Activated effector memory CD4-positive, alpha-beta T cell treated with anti-CD3 and anti-CD28 coated beads, Interleukin-2, amount 50 U/mL, for 16 hours (primary cell): ENCODE data around the gene GTF2I.
"Not testable (repeated sequence)": the region's sequence is repeated elsewhere in the genome, so short reads cannot be mapped to it uniquely, and the experiment has no call there.

ENCODE experiments used
- DNase-seq: peaks from one replicate; pipeline ENCODE4 v3.0.0-alpha.2; 2020

Gene GTF2I

DNA sequence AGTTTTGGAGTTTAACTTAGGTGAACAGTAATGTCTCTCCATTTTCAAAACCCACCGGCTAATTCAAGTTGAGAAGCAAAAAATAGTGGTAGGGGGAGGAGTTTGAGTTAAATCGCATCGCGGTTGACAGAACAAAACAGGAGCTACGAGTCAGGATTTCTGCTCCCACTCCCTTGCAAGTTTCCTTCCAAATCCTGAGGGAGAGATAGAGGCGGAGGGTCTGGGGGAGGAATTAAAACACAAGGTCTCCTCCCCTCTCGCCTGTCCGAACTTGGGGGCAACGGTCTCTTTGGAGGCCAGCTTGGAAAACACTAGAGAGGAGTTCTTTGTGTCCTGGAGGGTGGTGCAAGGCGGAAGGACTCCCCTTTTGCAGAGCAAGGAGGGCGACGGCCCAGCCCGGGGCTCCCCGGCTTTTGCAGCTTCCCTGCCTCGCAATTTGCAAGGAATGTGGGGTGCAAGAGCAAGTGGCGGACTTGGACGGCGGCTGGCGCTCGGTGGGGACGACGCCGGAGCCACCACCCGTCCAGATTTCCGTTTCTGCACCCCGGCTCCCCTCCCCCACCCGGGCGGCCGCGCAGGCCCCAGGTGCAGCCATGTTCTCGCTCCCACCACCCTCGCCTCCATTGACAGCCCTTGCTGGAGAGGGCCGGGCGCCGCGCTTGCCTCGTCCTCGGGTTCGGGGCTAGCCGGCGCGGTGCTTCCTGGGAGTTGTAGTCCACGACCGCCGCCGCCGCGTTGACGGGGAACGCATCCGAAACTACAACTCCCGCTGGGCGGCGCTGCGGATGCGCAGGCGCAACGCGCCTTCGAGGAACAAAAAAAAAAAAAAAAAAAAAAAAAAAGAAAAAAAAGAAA lies 454 bp upstream of the GTF2I start:
- peak; percentile 99 for DNase-seq

DNA sequence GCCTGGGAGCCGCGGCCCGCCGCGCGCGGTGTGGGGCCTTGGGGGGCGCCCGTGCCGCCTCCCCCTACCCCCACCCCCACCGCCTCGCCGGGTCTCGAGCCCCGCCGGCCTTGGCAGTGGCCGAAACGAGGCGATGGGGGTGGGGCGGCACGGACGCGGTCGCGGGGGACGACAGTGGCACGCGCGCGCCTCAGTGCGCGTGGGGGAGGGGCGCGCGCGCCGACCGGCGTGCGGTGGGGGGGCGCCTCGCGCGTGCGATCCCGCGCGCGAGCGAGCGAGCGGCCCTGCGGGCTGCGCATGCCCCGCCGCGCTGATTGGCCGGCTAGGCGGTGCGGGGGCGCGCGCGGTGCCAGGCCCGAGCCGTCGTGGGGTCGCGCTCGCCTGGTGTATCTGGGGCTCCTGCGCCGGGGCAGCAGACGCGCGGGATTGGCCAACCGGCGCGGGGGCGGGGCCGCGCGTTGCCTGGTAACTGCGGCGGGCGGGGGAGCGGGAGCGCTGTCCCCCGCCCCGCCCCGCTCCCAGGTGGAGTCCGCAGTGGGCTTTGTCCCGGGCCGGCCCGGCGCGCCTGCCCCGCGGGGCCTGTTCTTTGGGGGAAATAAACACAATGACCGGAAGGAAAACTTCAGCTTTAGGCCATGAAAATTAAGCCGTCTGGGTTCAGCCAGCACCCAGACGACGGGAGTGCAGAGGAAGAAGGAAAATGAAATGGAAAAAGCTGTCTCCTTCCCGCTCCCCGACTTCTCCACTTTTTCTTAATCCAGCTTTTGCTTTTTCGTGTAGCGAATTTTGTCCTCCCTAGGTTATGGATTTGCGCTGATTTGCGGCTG lies 873 bp downstream of the GTF2I start:
- peak; percentile 97 for DNase-seq

DNA sequence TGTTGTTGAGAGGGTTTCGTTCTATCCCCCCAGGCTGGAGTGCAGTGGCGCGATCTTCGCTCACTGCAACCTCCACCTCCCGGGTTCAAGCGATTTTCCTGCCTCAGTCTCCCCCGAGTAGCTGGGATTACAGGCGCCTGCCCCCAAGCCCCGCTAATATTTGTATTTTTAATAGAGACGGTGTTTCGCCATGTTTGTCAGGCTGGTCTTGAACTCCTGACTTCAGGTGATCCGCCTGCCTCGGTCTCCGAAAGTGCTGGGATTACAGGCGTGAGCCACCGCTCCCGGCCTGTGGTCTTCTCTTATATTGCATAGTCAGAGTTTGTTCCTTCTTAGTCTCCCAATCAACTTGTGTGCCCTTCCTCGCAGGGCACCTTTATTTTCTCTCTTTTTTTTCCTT lies 2.7 kb downstream of the GTF2I start:
- DNase-seq, result peak; percentile 60

DNA sequence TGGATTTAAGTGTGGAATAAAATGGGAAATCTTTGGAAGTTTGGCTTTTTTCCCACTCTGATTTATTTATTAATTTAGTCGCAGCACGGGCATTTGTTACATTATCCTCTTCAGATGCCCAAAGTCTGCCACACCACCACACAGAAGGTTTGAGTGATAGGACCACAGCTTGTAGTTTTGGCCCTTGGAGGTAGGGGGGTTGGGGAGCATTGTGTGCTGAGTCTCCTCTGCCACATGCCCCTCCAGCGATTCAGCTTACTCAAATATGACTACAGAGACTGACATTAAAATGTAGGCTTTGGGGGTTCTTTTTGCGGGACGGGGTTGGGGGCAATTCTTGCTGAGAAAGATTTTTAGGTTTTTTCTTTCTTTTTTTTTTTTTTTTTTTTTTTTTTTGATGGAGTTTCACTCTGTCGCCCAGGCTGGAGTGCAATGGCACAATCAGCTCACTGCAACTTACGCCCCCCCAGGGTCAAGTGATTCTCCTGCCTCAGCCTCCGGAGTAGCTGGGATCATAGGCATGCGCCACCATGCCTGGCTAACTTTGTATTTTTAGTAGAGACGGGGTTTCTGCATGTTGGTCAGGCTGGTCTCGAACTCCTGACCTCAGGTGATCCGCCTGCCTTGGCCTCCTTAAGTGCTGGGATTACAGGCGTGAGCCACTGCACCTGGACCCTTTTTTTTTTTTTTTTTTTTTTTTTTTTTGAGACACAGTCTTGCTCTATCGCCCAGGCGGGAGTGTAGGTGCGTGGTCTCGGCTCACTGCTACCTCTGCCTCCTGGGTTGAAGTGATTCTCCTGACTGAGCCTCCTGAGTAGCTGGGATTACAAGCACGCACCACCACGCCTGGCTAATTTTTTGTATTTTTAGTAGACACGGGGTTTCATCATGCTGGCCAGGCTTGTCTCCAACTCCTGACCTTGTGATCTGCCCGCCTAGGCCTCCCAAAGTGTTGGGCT lies 4.6 kb downstream of the GTF2I start:
- DNase-seq, result peak; percentile 59

DNA sequence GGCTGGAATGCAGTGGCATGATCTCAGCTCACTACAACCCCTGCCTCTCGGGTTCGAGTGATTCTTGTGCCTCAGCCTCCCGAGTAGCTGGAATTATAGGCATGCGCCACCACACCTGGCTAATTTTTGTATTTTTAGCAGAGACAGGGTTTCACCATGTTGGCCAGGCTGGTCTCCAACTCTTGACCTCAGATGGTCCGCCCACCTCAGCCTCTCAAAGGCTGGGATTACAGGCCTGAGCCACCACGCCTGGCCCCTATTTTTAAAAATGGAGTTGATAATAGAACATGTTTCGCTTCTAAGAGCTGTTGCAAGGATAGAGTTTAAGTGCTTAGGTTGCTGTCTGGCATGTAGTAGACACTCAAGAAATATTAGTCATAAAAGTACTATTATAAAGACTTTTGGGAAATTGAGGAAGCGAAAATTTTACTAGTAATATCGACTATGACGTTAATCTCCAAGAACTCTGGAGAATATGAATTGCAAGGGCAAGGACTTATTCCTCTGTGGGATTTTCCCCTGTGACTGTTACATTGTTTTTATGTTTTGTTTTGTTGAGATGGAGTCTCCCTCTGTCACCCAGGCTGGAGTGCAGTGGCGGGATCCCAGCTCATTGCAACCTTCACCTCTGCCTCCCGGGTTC lies 7.9 kb downstream of the GTF2I start:
- peak; percentile 33 for DNase-seq

DNA sequence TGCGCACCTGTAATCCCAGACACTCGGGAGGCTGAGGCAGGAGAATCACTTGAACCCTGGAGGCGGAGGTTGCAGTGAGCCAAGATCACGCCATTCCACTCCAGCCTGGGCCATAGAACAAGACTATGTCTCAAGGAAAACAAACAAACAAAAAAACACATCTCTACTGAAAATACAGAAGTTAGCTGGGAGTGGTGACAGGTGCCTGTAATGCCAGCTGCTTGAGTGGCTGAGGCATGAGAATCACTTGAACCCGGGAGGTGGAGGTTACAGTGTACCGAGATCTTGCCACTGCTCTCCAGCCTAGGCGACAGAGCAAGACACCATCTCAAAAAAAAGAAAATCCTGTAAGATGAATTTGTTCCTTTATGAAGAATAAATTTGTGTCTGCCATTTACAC lies 9.5 kb downstream of the GTF2I start:
- not testable (repeated sequence) for DNase-seq

DNA sequence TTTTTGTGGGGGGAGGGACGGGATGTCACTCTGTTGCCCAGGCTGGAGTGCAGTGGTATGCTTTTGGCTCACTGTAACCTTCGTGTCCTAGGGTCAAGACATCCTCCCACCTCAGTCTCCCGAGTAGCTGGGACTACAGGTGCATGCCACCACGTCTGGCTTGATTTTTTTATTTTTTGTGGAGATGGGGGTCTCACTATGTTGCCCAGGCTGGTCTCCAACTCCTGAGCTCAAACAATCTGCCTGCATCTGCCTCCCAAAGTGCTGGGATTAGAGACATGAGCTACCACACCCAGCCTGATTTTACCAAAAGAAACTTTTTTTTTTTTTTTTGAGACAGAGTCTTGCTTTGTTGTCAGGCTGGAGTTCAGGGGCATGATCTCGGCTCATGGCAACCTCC lies 10.0 kb downstream of the GTF2I start:
- DNase-seq, result peak; percentile 13

DNA sequence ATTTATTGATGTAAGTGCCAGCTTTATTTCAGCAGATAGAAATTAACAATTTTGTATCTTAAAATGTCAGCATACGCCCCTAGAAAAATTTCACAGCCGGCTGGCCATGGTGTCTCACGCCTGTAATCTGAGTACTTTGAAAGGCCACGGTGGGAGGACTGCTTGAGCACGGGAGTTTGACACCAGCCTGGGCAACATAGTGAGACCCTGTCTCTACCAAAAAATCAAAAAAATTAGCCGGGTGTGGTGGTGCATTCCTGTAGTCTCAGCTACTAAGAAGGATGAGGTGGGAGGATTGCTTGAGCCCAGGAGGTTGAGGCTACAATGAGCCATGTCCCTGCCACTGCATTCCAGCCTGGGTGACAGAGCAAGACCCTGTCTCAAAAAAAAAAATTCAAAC lies 14.1 kb downstream of the GTF2I start:
- DNase-seq, result peak; percentile 8

DNA sequence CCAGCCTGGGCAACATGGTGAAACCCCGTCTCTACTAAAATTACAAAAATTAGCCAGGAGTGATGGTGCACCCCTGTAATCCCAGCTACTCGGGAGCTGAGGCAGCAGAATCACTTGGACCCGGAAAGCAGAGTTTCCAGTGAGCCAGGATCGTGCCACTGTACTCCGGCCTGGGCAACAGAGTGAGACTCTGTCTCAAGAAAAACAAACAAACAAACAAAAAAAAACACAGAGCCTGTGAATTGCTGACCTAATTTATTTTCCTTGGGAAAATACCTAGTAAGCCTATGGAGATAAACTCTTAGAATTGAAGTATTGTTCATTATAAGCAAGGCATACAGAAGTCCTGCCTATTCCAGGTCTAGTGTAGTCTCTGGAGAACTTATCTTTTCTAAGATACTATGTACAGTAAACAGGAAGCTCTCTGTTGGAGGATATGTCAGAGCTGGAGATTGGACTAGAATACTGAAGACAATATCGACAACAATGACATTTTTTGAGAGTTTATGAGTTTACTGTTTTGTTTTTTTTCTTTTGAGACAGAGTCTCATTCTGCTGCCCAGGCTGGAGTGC lies 14.9 kb downstream of the GTF2I start:
- peak; percentile 27 for DNase-seq

DNA sequence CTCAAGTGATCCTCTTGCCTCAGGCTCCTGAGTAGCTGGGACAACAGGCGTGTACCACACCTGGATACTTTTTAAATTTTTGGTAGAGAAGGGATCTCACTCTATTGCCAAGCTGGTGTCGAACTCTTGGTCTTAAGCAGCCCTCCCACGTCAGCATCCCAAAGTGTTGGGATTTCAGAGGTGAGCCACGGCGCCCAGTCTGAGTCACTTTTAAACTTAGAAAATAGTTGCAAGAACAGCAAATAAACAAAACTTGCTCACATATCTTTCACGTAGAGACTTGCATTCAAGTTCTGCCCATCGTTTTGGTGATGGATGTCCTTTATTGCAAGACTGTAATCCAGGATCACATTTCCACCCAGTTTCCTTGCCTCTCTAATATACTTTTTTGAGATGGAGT lies 16.6 kb downstream of the GTF2I start:
- DNase-seq, result no peak

DNA sequence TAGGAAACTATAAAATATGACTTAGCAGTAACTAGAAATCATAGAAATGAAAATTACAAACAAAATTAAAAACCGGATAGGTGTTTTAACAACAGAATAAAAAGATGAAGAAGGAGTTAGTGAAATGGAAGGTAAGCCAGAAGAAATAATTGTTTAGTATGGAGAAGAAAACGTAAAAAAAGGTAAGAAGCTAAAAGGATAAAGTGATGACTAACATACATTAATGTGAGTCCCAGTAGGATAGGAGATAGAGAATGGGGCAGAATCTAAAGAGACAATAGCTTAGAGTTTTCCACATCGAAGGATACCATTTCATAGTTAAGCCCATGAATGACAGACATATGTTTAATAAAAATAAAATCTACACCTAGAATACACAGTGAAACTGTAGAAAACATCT lies 25.3 kb downstream of the GTF2I start:
- DNase-seq, result no peak

DNA sequence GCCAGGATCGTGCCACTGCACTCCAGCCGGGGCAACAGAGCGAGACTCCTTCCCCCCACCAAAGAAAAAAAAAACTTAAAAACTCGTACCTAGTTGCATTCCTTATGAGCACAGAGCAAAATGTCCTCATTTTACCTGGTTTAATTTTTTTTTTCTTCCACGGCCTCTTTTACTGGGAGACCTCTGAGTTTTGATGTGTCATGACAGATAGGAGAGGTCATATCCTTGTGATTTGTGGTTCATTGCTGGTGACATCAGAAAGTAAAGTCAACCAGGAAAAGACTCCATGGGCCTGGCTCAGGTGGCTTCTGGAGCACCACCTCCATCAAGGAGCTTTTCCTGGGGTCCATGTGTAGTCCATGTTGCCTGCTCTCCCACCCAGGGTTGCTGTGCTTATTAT lies 26.3 kb downstream of the GTF2I start:
- no peak for DNase-seq

DNA sequence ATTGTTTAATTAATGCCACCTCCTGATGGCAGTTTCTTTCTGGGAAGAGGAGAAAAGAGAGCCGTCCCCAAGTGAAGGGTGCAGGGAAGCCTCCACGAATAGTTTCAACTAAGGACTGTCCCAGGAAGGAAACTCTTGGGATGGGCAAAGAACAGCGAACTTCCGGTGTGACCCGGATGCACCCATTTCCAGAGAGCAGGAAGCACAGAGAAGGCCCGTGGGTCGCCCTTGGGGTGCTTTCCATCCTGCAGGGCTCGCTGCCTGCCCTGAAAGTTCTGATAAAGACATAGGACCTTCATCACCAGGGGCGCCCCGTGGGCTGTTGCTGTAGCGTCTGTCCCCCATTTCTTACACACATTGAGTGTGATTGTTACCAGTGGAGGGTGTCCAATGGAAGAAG lies 27.0 kb downstream of the GTF2I start:
- DNase-seq, result no peak

DNA sequence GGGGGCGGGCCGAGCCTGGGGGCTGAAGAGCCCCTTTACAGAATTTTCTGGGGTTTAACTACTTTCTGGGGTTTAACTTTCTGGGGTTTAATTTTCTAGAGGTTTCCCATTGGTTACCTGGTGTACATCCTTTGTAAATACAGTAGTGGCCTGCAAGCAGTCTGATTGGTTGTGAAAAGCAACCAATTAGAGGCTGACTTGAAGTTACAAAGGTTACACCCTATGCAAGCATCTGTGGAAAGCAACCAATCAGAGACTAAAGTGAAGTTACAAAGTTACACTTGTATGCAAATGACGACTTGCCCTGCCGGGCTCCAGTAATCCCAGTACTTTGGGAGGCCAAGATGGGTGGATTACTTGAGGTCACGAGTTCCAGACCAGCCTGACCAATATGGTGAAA lies 27.4 kb downstream of the GTF2I start:
- no peak for DNase-seq

DNA sequence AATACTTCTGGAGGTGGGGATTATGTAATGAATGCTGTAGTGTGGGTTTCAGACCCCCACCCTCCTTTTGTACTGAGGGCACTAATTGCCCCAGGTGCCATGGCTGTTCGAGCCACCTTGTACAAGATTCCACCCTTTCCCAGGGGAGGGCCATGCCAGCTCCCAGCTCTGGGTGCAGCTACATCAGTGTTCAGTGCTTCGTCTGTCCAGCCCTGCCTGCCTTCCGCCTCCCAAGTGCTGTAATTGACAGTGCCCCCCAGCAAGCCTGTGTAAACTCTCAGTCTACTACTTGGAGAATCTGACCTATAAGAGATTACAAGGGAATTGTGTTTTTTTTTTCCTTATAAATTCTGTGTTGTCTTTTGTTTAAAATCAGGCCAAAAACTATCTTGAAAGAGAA lies 33.0 kb downstream of the GTF2I start:
- DNase-seq, result no peak

DNA sequence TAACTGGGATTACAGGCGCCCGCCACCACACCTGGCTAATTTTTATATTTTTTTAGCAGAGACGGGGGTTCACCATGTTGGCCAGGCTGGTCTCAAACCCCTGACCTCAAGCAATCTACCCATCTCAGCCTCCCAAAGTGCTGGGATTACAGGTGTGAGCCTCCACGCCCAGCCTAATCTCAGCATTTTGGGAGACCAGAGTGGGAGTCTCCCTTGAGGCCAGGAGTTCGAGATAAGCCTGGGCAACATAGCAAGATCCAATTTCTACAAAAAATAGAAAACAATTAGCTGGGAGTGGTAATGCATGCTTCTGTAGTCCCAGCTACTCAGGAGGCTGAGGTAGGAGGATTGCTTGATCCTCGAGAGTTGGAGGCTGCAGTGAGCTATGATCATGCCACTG lies 46.9 kb downstream of the GTF2I start:
- DNase-seq, result not testable (repeated sequence)

DNA sequence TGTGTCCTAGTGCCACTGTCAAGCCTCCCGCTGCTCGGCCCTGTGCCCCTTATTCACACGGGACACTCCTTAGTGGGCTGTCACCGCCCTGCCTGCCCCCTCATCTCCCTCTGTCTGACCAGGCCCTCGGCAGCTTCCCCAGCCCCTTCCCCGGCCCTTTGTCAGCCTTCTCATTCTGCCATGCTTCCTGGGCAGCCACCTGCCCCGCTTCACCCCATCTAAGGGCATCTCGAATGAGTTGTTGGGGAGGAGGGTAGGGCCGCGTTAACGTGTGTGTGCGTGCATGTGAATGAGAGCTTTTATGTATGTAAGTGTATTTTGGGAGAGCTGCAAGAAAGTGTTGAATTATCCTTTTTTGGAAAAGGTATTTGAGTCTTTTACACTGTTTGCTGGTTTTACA lies 49.7 kb downstream of the GTF2I start:
- no peak for DNase-seq

DNA sequence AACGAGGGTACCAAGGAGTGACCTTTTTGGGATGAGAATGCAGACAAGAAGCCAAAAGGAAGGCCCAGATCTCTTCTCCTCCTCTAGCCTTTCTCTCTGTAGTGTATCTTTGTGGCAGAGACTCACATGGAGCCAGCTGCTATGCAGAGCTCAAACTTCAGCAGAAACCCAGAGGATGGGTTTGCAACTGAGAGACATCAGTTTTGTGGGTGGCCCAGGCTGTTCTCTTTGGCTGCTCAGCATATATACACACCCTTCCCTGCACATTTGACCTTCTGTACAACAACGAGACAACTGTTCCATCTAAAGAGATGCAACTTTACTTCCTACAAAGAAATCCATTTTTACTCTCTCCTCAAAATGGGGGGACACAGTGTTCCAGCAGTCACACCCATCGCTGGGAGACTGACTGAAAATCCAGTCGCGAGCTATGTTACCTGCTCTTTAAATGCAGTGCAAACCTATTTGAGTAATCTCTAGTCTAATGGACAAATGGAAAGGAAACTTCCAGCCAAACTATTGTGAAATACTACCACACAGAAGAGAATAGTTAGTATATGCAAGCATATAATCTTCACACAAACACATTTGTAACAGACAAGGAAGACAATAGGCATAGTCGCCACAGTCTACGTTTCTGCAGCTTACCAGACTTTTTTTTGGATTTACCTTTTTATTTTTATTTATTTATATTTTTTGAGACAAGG lies 51.2 kb downstream of the GTF2I start:
- no peak for DNase-seq

DNA sequence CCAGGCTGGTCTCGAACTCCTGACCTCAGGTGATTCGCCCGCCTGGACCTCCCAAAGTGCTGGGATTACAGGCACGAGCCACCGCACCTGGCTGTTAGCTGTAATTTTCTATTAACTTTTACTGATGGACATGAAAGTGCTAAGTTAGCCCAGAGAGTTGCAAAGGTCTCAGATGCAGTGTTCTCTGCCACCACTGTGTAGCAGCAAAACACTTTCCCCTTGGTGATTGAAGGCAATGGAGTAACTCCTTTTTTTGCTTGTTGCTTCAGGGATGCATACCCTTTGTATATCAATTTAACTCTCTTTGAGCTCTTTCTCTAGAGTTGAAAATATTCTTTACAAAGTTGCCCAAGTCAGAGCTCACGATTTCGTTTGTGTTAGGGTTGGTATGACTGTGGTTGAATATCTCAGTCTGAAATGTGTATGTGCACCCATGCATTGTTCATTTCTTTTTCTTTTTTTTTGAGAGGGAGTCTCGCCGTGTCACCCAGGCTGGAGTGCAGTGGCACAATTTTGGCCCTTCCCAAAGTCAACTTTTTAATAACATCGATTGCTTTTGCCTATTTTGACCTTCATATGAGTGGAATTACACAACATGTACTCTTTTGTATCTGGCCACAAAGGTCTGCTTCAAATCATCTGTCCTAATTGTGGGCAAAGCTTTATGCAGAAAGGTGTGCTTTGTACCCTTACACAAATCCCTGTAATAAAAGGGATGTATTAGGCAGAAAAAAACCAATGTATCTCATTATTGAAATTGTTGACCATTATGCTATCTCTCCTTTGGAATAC lies 52.6 kb downstream of the GTF2I start:
- no peak for DNase-seq

DNA sequence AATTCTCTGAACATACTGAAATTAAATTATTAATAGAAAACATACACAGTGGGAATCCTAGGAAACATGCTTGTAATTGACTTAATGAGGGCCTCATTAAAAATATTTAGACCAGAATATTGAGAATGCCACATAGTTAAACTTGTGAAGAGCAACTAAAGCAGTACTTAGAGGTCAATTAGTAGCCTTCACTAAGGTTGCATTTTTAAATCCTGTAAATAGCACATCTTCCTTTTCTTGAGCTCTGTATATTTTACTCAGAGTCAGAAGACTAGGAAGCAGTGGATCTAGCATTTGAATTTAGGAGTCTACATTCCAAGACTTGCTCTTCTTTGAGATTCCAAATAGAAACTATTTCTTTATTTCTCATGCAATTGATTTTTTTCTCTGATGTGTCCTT lies 56.0 kb downstream of the GTF2I start:
- DNase-seq, result no peak

DNA sequence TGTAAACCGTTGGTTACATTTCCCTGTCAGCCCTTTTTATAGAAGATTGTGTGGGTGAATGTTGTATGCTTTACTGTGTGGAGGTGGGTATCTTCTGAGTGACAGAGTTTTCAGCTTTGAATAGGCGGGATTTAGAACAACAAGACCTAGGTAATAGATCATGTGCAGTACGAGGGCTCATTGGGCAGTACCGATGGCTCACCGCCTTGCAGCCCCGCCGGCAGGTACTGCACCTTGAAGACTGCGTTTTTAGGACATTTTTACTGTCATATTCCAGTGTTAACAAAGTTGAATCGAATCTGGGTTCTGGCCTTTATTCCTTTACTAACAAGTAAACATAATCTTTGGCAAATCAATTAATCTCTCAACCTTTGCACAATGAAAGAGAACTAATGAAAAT lies 60.4 kb downstream of the GTF2I start:
- DNase-seq, result no peak
